HG03066 (cell line): ENCODE results near the gene DGKQ.
A peak's percentile ranks its signal among the peaks of the same experiment; 100 is the strongest.

Source experiments
- ATAC-seq: cut with Tn5 transposase; IDR thresholded peaks from one replicate; pipeline ENCODE4 v1.9.1; 2021; ENCODE audit warnings: low read depth; ENCODE audit not compliant: unreplicated experiment

Gene DGKQ

GRCh38 chr4:973431-974397 is at the start of gene DGKQ:
Gene DGKQ (minus strand): TSS chr4:973569. CDS start chr4:973482, 87 bp downstream.
- peak; percentile 67 for ATAC-seq

- ATAC-seq: no peak
Measured at GRCh38 chr4:1022739-1023066, 49.3 kb upstream of the DGKQ start.

- ATAC-seq: no peak
Measured at GRCh38 chr4:1022051-1022738, 48.8 kb upstream of the DGKQ start.

- peak; percentile 80 for ATAC-seq
Measured at GRCh38 chr4:1021386-1022050, 48.1 kb upstream of the DGKQ start.

GRCh38 chr4:1019729-1020470 is 46.5 kb upstream of the DGKQ start:
- ATAC-seq: no peak

GRCh38 chr4:1019320-1019719 is 46.0 kb upstream of the DGKQ start:
- no peak for ATAC-seq

- ATAC-seq: no peak
Measured at GRCh38 chr4:1018147-1019020, 45.0 kb upstream of the DGKQ start.

GRCh38 chr4:1017706-1018105 is 44.3 kb upstream of the DGKQ start:
- ATAC-seq: no peak

GRCh38 chr4:1017211-1017610 is 43.8 kb upstream of the DGKQ start:
- no peak for ATAC-seq

GRCh38 chr4:1015746-1016145 is 42.4 kb upstream of the DGKQ start:
- ATAC-seq: no peak

GRCh38 chr4:1015179-1015578 is 41.8 kb upstream of the DGKQ start:
- no peak for ATAC-seq

- no peak for ATAC-seq
Measured at GRCh38 chr4:1014291-1015167, 41.2 kb upstream of the DGKQ start.

- ATAC-seq: no peak
Measured at GRCh38 chr4:1013225-1014073, 40.1 kb upstream of the DGKQ start.

GRCh38 chr4:1012034-1012739 is 38.8 kb upstream of the DGKQ start:
- no peak for ATAC-seq

GRCh38 chr4:1011666-1012033 is 38.3 kb upstream of the DGKQ start:
- no peak for ATAC-seq

- no peak for ATAC-seq
Measured at GRCh38 chr4:1011022-1011665, 37.8 kb upstream of the DGKQ start, which contains the start of gene FGFRL1. Gene FGFRL1 (plus strand): TSS chr4:1011626. CDS start chr4:1012486, 860 bp downstream.
